Omental fat pad (tissue), 4 donors: ENCODE measurements around the gene RPL10A. TPM values are rescaled to one million over a fixed set of nuclear protein-coding genes. Genes with fewer than 3 reads are reported as not detected.

Source experiments
- ATAC-seq: fragments of 150-250 bp; one replicate; pipeline ENCODE4 v1.9.1; 2016; ENCODE audit warnings: mild to moderate bottlenecking, moderate library complexity; ENCODE audit not compliant: low FRiP score
- DNase-seq: peaks from one replicate; pipeline ENCODE4 v3.0.0-alpha.2; 2019; ENCODE audit warnings: low spot score
- CTCF ChIP-seq, 3 donors: fragments of 450-650 bp; IDR thresholded peaks; one replicate each; pipeline ENCODE4 v1.5.1; 2016 to 2017; ENCODE audit warnings: antibody characterized with exemption in 3 of 3, mild to moderate bottlenecking in 3 of 3, moderate library complexity in 2 of 3
- total RNA-seq, 4 donors: library from RNA; depleted of rRNA; stranded (reverse); fragments of >200 nt; gene quantifications; one replicate each; pipeline ENCODE4 v1.1.0, GENCODE V29; 2016

The RPL10A gene
- total RNA-seq, 4 donors from 2014 or later, result 1,059 to 1,562 (median 1,256) TPM

GRCh38 chr6:35439308-35439707, 28.9 kb upstream of the RPL10A start:
- no peak for DNase-seq
- TF ChIP-seq CTCF (IDR thresholded peaks at IDR 0.05), result no peak

GRCh38 chr6:35441205-35441604, 27.0 kb upstream of the RPL10A start:
- DNase-seq (no peak), ATAC-seq (no peak)
- no peak for TF ChIP-seq CTCF (IDR thresholded peaks at IDR 0.05)

More at GRCh38 chr6:35439308-35439707, 28.9 kb upstream of the RPL10A start:
- ATAC-seq, result no peak

DNA sequence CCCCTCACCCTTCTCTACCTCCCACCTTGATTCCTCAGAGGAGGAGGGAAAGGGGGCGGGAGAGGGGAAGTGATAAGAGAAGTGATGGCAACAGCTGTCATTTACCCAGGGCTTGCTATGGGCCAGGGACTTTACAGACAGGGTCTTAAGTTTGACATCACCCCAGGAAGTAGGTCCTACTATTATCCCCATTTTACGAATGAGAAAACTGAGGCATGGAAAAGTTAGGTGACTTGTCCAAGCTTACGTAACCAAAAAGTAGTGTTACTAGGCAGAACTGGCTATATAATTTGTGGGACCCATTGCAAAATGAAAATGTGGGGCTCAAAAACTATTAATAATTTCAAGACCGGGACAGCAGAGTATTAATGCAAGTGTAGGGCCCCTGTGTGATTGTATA, 26.6 kb upstream of the RPL10A start:
- DNase-seq, result no peak
- no peak for ATAC-seq

GRCh38 chr6:35442693-35443092, 25.5 kb upstream of the RPL10A start:
- no peak for TF ChIP-seq CTCF (IDR thresholded peaks at IDR 0.05)
- DNase-seq (no peak), ATAC-seq (no peak)

More for the DNA sequence above, 26.6 kb upstream of the RPL10A start:
- no peak for TF ChIP-seq CTCF (IDR thresholded peaks at IDR 0.05)

DNA sequence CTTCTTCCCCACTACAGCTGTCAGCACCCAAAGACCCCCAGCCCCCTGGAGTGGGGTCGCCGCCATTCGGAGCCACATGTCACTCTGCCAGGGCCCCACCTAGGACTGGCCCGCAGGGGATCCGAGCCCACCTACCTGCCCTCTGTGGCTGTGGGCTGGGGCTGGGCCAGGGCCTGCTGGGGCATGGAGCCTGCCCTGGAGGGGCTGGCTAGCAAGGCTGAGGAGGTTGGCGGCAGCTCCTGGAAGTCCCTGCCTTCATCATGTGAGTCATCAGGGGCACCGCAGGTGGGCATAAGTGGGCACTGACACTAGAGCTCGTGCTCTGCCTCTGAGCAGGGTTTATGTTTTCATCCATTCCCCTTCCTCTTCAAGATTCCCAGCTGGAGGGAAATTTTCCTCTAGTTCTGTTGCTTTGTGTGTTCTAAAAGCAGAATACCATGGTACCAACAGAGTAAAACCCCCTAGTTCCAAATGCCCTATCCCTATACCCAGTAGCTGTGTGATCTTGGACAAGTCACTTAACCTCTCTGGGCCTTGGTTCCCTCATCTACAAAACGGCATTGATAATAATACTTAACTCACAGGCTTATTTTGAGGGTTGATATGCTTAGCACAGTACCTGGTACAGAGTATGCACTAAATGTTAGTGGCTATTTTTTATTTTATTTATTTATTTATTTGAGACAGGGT, 24.7 kb upstream of the RPL10A start:
- ATAC-seq, result no peak

GRCh38 chr6:35445691-35446090, 22.5 kb upstream of the RPL10A start:
- DNase-seq (no peak), ATAC-seq (no peak)
- TF ChIP-seq CTCF (IDR thresholded peaks at IDR 0.05), result no peak

More for the DNA sequence above, 24.7 kb upstream of the RPL10A start:
- TF ChIP-seq CTCF (IDR thresholded peaks at IDR 0.05), result no peak
- no peak for DNase-seq

DNA sequence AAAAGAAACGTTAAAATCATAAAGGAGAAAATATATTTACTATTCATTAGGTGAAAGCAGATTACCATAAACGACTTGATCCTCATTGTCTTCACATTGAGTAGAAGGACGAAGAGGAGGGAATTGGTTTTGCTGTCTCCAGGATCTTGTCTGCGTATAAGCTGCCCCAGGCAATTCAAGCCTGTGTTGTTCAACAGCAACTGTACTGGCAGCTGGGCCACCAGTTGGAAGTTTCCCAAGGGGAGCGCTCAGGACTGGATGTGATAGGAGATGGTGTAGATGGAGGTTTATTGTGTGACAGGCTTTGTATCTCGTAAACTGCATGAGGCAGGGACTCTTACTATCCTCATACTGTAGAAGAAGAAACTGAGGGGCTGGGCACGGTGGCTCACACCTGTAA, 20.0 kb upstream of the RPL10A start:
- TF ChIP-seq CTCF (IDR thresholded peaks at IDR 0.05), result no peak
- no peak for DNase-seq
- ATAC-seq, result no peak
